Measurements from ENCODE around the gene FMN2. TPM values are rescaled to one million over a fixed set of nuclear protein-coding genes. Genes with fewer than 3 reads are reported as not detected.

FMN2 gene
- total RNA-seq, 1 experiment from 2014 or later = 0.59 TPM

- Histone ChIP-seq H2BK5ac (ENCODE audit: insufficient read length, low read length) (no peak overlapping the region), H3K56ac (ENCODE audit: insufficient read length, low read depth, low read length) (no peak overlapping the region), H3K23ac (ENCODE audit: insufficient read length, low read depth, low read length) (no peak overlapping the region), H3K9ac (ENCODE audit: extremely low read depth, insufficient read length, low read length) (no peak overlapping the region), H3K79me2 (ENCODE audit: insufficient read depth, low read length) (no peaks in the 10 kb centered on the region), H3K23me2 (ENCODE audit: insufficient read length, low read depth, low read length, poor library complexity, severe bottlenecking) (no peaks in the 10 kb centered on the region), H2BK15ac (ENCODE audit: low read depth, low read length) (no peak overlapping the region), H2BK120ac (ENCODE audit: low read depth, low read length, poor library complexity, severe bottlenecking) (no peak overlapping the region), H3K18ac (ENCODE audit: insufficient read length, low read depth, low read length) (no peak overlapping the region), H4K8ac (replicated peaks; ENCODE audit: insufficient read length, low read depth, low read length) (no peak overlapping the region), H3T11ph (ENCODE audit: low read length) (no peak overlapping the region), H2BK12ac (ENCODE audit: insufficient read length, low read depth, low read length) (no peak overlapping the region), H3K9me3 (ENCODE audit: control insufficient read depth, low read depth, low read length) (no peaks in the 10 kb centered on the region), H2BK20ac (ENCODE audit: low read depth, low read length, poor library complexity, severe bottlenecking) (no peak overlapping the region), H3K27ac (ENCODE audit: insufficient read length, low read depth, low read length) (no peak overlapping the region), H3K27me3 (ENCODE audit: insufficient read depth, low read length) (no peaks in the 10 kb centered on the region), H3K4me1 (ENCODE audit: insufficient read depth, low read length) (no peaks in the 10 kb centered on the region), H3K14ac (ENCODE audit: insufficient read depth, low read length) (no peak overlapping the region), H4K91ac (ENCODE audit: insufficient read length, low read depth, low read length) (no peak overlapping the region), H3K4ac (ENCODE audit: low read depth, low read length) (no peak overlapping the region), H3K79me1 (ENCODE audit: insufficient read depth, low read depth, low read length, poor library complexity, severe bottlenecking) (no peaks in the 10 kb centered on the region), H2AFZ (ENCODE audit: low read length) (no peak overlapping the region), H4K5ac (ENCODE audit: insufficient read length, low read depth, low read length) (no peak overlapping the region), H2AK5ac (ENCODE audit: insufficient read length, low read length) (no peak overlapping the region), H4K20me1 (ENCODE audit: control insufficient read depth, insufficient read depth, insufficient read length) (no peaks in the 10 kb centered on the region), H3K4me2 (ENCODE audit: insufficient read depth, insufficient read length, low read length) (no peak overlapping the region)
- H3K4me1 Mint-ChIP-seq = peaks cover 2 to 5% of the 10 kb centered on the region in 2 experiments; a peak in 3 of 4 replicates
- H3K36me3 Mint-ChIP-seq (ENCODE audit: insufficient read depth in 1 of 3, low read depth in 3 of 3) = no peaks in the 10 kb centered on the region
- no CpG with 5 or more reads among the region's 4 CpGs for WGBS (ENCODE audit: extremely low coverage, insufficient read length, low lambda C conversion rate)
- H3K9me3 Mint-ChIP-seq = no peaks in the 10 kb centered on the region
- TF ChIP-seq CTCF (conservative IDR thresholded peaks at IDR 0.05) = no peak
- no peak for DNase-seq
- H3K4me3 Mint-ChIP-seq = no peak overlapping the region
- no peak overlapping the region for H3K27ac Mint-ChIP-seq
- no peaks in the 10 kb centered on the region; the same call in 1 of the 2 replicates for H3K27me3 Mint-ChIP-seq (ENCODE audit: low read depth)
Observed at GRCh38 chr1:240401731-240402130, 310.0 kb downstream of the FMN2 start.
